GM21423 (cell line): ENCODE measurements around the gene CDH24.

Experiments used
- ATAC-seq: cut with Tn5 transposase; IDR thresholded peaks from one replicate; pipeline ENCODE4 v1.9.1; 2021; ENCODE audit warnings: mild to moderate bottlenecking, moderate library complexity; ENCODE audit not compliant: unreplicated experiment

The CDH24 gene

DNA sequence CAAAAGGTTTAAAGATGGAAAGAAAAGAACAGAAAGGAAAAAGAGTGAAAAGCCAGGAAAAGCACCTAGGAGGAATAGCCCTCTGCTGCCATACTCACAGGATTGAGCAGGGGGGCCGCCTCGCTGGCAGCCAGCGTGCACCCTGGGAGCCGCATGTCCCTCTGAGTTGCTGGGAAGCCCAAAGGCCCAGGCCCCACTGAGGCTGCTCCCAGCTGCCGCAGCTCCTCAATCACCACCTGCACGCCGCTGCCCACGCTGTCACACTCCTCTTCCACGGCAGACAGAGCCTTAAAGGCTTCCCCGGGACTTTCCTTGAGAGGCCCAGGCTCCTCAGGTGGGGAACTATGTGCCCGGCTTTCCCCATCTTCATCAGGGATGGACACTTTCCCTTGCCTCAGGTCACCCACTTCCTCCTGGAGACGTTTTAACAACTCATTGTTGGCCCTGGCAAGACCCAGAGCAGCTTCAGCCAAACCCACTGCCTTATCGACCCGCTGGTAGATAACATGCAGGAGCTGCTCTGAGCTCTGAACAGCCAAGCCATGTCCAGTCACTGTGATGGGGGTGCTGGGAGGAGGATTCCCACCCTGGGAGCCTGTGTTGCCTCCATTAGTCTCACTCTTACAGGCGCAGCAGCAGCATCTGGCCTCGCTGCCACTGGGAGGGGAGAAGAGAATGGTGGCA, 58.8 kb downstream of the CDH24 start:
- ATAC-seq = no peak

DNA sequence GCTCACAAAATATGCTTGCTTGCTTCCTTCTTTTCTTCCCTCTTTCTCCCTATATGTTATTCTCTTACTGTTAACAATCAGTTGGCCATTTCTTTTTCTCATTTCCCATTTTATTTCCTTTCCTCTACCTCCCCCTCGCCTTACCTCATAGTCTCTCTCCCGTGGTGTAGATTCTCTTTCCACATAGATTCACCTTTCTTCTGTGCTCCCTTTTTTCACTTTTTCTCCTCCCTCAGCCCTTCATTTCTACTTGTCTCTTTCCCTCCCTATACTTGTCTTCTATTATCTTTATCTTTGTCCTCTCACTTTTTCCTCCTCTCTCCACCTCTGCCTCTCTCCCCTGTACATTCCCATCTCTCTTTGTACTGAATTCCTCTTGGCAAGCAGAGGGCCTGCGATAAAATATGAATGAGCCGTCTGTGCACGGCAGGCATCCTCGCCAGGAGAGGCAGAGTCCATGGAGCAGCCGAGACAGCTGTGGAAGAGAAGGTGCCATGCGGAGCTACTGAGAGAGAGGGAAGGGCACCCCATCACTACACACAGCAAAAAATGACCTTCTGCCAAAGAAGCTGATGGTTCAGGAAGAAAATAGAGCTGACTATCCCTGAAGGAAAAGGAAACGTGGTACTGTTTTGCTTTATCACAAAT, 59.5 kb downstream of the CDH24 start:
- ATAC-seq = no peak
